ENCODE data around the gene YKT6. TPM values are rescaled to one million over a fixed set of nuclear protein-coding genes. Genes with fewer than 3 reads are reported as not detected.

The YKT6 gene
- total RNA-seq, 2 experiments from 2014 or later: 74.9 to 75.9 TPM

- Mint-ChIP-seq H3K4me3 (no peak overlapping the region), H3K27ac (no peak overlapping the region), H3K9me3 (no peaks in the 10 kb centered on the region), H3K27me3 (no peaks in the 10 kb centered on the region), H3K4me1 (no peaks in the 10 kb centered on the region), H3K36me3 (peaks cover under 1% of the 10 kb centered on the region)
- no peak for DNase-seq
These were observed 16.5 kb downstream of the YKT6 start for GRCh38 chr7:44217223-44217714.

GRCh38 chr7:44217852-44218402, 17.1 kb downstream of the YKT6 start:
- H3K4me3 Mint-ChIP-seq: no peak overlapping the region
- H3K27me3 Mint-ChIP-seq: no peaks in the 10 kb centered on the region
- DNase-seq: no peak
- no peak overlapping the region for H3K27ac Mint-ChIP-seq
- no peaks in the 10 kb centered on the region for H3K36me3 Mint-ChIP-seq
- H3K4me1 Mint-ChIP-seq: no peaks in the 10 kb centered on the region
- no peaks in the 10 kb centered on the region for H3K9me3 Mint-ChIP-seq

GRCh38 chr7:44218418-44219201, 17.8 kb downstream of the YKT6 start:
- DNase-seq: no peak
- H3K4me3 Mint-ChIP-seq: no peak overlapping the region
- no peaks in the 10 kb centered on the region for H3K27me3 Mint-ChIP-seq

GRCh38 chr7:44219371-44220045, 18.7 kb downstream of the YKT6 start:
- Mint-ChIP-seq H3K27me3 (no peaks in the 10 kb centered on the region), H3K27ac (no peak overlapping the region), H3K9me3 (no peaks in the 10 kb centered on the region), H3K36me3 (no peaks in the 10 kb centered on the region), H3K4me3 (no peak overlapping the region), H3K4me1 (no peaks in the 10 kb centered on the region)
- DNase-seq: no peak

More at GRCh38 chr7:44218418-44219201, 17.8 kb downstream of the YKT6 start:
- no peaks in the 10 kb centered on the region for H3K9me3 Mint-ChIP-seq
- H3K4me1 Mint-ChIP-seq: no peaks in the 10 kb centered on the region
- H3K36me3 Mint-ChIP-seq: no peaks in the 10 kb centered on the region
- H3K27ac Mint-ChIP-seq: no peak overlapping the region

GRCh38 chr7:44220046-44220357, 19.2 kb downstream of the YKT6 start:
- no peaks in the 10 kb centered on the region for H3K36me3 Mint-ChIP-seq
- DNase-seq: no peak
- H3K4me1 Mint-ChIP-seq: no peaks in the 10 kb centered on the region
- H3K9me3 Mint-ChIP-seq: no peaks in the 10 kb centered on the region
- no peak overlapping the region for H3K27ac Mint-ChIP-seq
- H3K27me3 Mint-ChIP-seq: no peaks in the 10 kb centered on the region
- H3K4me3 Mint-ChIP-seq: no peak overlapping the region

- H3K36me3 Mint-ChIP-seq: no peaks in the 10 kb centered on the region
- H3K27me3 Mint-ChIP-seq: no peaks in the 10 kb centered on the region
- no peak for DNase-seq
- no peaks in the 10 kb centered on the region for H3K4me1 Mint-ChIP-seq
- no peaks in the 10 kb centered on the region for H3K9me3 Mint-ChIP-seq
- H3K27ac Mint-ChIP-seq: no peak overlapping the region
- no peak overlapping the region for H3K4me3 Mint-ChIP-seq
These were observed 19.8 kb downstream of the YKT6 start for GRCh38 chr7:44220358-44221112.

- peaks cover 5% of the 10 kb centered on the region for H3K27me3 Mint-ChIP-seq
- no peak for DNase-seq
These were observed 20.5 kb downstream of the YKT6 start for GRCh38 chr7:44221231-44221791.

GRCh38 chr7:44222074-44222473, 21.3 kb downstream of the YKT6 start:
- Mint-ChIP-seq H3K4me3 (no peak overlapping the region), H3K27me3 (peaks cover 5% of the 10 kb centered on the region), H3K4me1 (no peaks in the 10 kb centered on the region), H3K9me3 (no peaks in the 10 kb centered on the region), H3K27ac (no peak overlapping the region), H3K36me3 (no peaks in the 10 kb centered on the region)
- DNase-seq: no peak

More at GRCh38 chr7:44221231-44221791, 20.5 kb downstream of the YKT6 start:
- Mint-ChIP-seq H3K4me1 (no peaks in the 10 kb centered on the region), H3K27ac (no peak overlapping the region), H3K9me3 (no peaks in the 10 kb centered on the region), H3K36me3 (no peaks in the 10 kb centered on the region), H3K4me3 (no peak overlapping the region)

- Mint-ChIP-seq H3K9me3 (no peaks in the 10 kb centered on the region), H3K27ac (no peak overlapping the region), H3K4me1 (no peaks in the 10 kb centered on the region), H3K27me3 (peaks cover 5% of the 10 kb centered on the region), H3K36me3 (no peaks in the 10 kb centered on the region), H3K4me3 (no peak overlapping the region)
- DNase-seq: no peak
These were observed 22.0 kb downstream of the YKT6 start for GRCh38 chr7:44222776-44223261.

- no peak overlapping the region for H3K27ac Mint-ChIP-seq
- H3K9me3 Mint-ChIP-seq: no peaks in the 10 kb centered on the region
- no peak overlapping the region for H3K4me3 Mint-ChIP-seq
- no peaks in the 10 kb centered on the region for H3K4me1 Mint-ChIP-seq
- DNase-seq: no peak
- peaks cover 5% of the 10 kb centered on the region for H3K27me3 Mint-ChIP-seq
- no peaks in the 10 kb centered on the region for H3K36me3 Mint-ChIP-seq
These were observed 22.7 kb downstream of the YKT6 start for GRCh38 chr7:44223362-44224079.

GRCh38 chr7:44224080-44224973, 23.5 kb downstream of the YKT6 start:
- H3K27ac Mint-ChIP-seq: no peak overlapping the region
- H3K27me3 Mint-ChIP-seq: peaks cover 5% of the 10 kb centered on the region
- no peaks in the 10 kb centered on the region for H3K36me3 Mint-ChIP-seq
- H3K4me1 Mint-ChIP-seq: no peaks in the 10 kb centered on the region
- no peak overlapping the region for H3K4me3 Mint-ChIP-seq
- H3K9me3 Mint-ChIP-seq: no peaks in the 10 kb centered on the region
- DNase-seq: no peak

GRCh38 chr7:44224974-44225565, 24.3 kb downstream of the YKT6 start:
- H3K4me3 Mint-ChIP-seq: no peak overlapping the region
- H3K9me3 Mint-ChIP-seq: no peaks in the 10 kb centered on the region
- no peaks in the 10 kb centered on the region for H3K36me3 Mint-ChIP-seq
- no peak overlapping the region for H3K27ac Mint-ChIP-seq
- H3K4me1 Mint-ChIP-seq: no peaks in the 10 kb centered on the region
- H3K27me3 Mint-ChIP-seq: peaks cover 5% of the 10 kb centered on the region
- DNase-seq: no peak
